Neuronal stem cell (in vitro differentiated cells): ENCODE data around the gene SMC1A.
"Not testable (repeated sequence)": the region's sequence is repeated elsewhere in the genome, so short reads cannot be mapped to it uniquely, and the experiment has no call there.

Experiments
- DNase-seq: peaks from one replicate; pipeline ENCODE4 v3.0.0-alpha.2; 2013; ENCODE audit warnings: low spot score
- H2AFZ ChIP-seq: one replicate; pipeline ENCODE4 v1.6.1; 2013; ENCODE audit warnings: mild to moderate bottlenecking, low read length, inconsistent platforms
- H2AK5ac ChIP-seq: 2 replicates; pipeline ENCODE4 v1.6.1; 2013; ENCODE audit warnings: low read depth, mild to moderate bottlenecking, inconsistent platforms, low read length, moderate library complexity, mixed read lengths
- H2BK120ac ChIP-seq: 2 replicates; pipeline ENCODE4 v1.6.1; 2013; ENCODE audit warnings: low read depth, mild to moderate bottlenecking, inconsistent platforms, low read length, moderate library complexity, mixed read lengths
- H2BK12ac ChIP-seq: one replicate; pipeline ENCODE4 v1.6.1; 2013; ENCODE audit warnings: low read length, inconsistent platforms
- H2BK15ac ChIP-seq: 2 replicates; pipeline ENCODE4 v1.6.1; 2013; ENCODE audit warnings: mild to moderate bottlenecking, low read length, inconsistent platforms, mixed read lengths
- H2BK5ac ChIP-seq: one replicate; pipeline ENCODE4 v1.6.1; 2013; ENCODE audit warnings: inconsistent platforms, mild to moderate bottlenecking, low read length, moderate library complexity
- H3K14ac ChIP-seq: one replicate; pipeline ENCODE4 v1.6.1; 2013; ENCODE audit warnings: low read length, inconsistent platforms
- H3K18ac ChIP-seq: 2 replicates; pipeline ENCODE4 v1.6.1; 2013; ENCODE audit warnings: low read length, inconsistent platforms
- H3K23ac ChIP-seq: 2 replicates; pipeline ENCODE4 v1.6.1; 2013; ENCODE audit warnings: low read depth, mild to moderate bottlenecking, mixed read lengths, low read length, inconsistent platforms; ENCODE audit not compliant: poor library complexity
- H3K27ac ChIP-seq: replicated peaks from 3 replicates; pipeline ENCODE4 v1.5.1; 2013; ENCODE audit warnings: low read length, inconsistent platforms
- H3K27me3 ChIP-seq, 3 experiments: 2 replicates each; pipeline ENCODE4 v1.6.1; 2013; ENCODE audit warnings: low read length in 3 of 3, mild to moderate bottlenecking in 2 of 3, inconsistent platforms in 1 of 3, low read depth in 1 of 3, mixed read lengths in 1 of 3, moderate library complexity in 1 of 3; ENCODE audit not compliant: control insufficient read depth in 3 of 3, insufficient read depth in 3 of 3
- H3K36me3 ChIP-seq, 2 donors: replicated peaks in 1 of 2; 2 replicates each; pipeline ENCODE4 v1.6.1; 2013; ENCODE audit warnings: low read length in 2 of 2; ENCODE audit not compliant: control insufficient read depth in 2 of 2, insufficient read depth in 2 of 2
- H3K4ac ChIP-seq: 2 replicates; pipeline ENCODE4 v1.6.1; 2013; ENCODE audit warnings: inconsistent platforms, mild to moderate bottlenecking, low read length, moderate library complexity
- H3K4me1 ChIP-seq, 2 donors: 1 replicate in 1 of 2; 2 replicates in 1 of 2; pipeline ENCODE4 v1.6.1; 2013; ENCODE audit warnings: low read length in 2 of 2, low read depth in 1 of 2; ENCODE audit not compliant: control insufficient read depth in 2 of 2, insufficient read depth in 1 of 2
- H3K4me2 ChIP-seq: one replicate; pipeline ENCODE4 v1.6.1; 2013; ENCODE audit warnings: mild to moderate bottlenecking, low read length, inconsistent platforms; ENCODE audit not compliant: insufficient read depth, poor library complexity, severe bottlenecking
- H3K4me3 ChIP-seq, 2 donors: 2 replicates each; pipeline ENCODE4 v1.5.1; 2013; ENCODE audit warnings: low read length in 2 of 2, mild to moderate bottlenecking in 2 of 2, inconsistent platforms in 1 of 2, moderate library complexity in 1 of 2
- H3K79me1 ChIP-seq: one replicate; pipeline ENCODE4 v1.6.1; 2013; ENCODE audit warnings: low read depth, mild to moderate bottlenecking, inconsistent platforms, low read length, moderate library complexity
- H3K9ac ChIP-seq: one replicate; pipeline ENCODE4 v1.6.1; 2013; ENCODE audit warnings: mild to moderate bottlenecking, low read depth, low read length, inconsistent platforms; ENCODE audit not compliant: poor library complexity
- H3K9me3 ChIP-seq, 2 donors: replicated peaks in 1 of 2; 2 replicates each; pipeline versions ENCODE3 to v1.6.1; 2013; ENCODE audit warnings: low read length in 2 of 2, mild to moderate bottlenecking in 2 of 2, inconsistent platforms in 1 of 2, low read depth in 1 of 2, mixed read lengths in 1 of 2, moderate library complexity in 1 of 2; ENCODE audit not compliant: control insufficient read depth in 2 of 2, insufficient read depth in 1 of 2
- H4K8ac ChIP-seq: one replicate; pipeline ENCODE4 v1.6.1; 2013; ENCODE audit warnings: low read depth, mild to moderate bottlenecking, inconsistent platforms, low read length, moderate library complexity
- H4K91ac ChIP-seq: one replicate; pipeline ENCODE4 v1.6.1; 2013; ENCODE audit warnings: low read length, low read depth, mild to moderate bottlenecking, inconsistent platforms; ENCODE audit not compliant: poor library complexity
- WGBS, 2 donors: extraction: QIAGEN DNeasy Blood & Tissue Kit; methylation state at CpG; one replicate each; pipeline ENCODE4 v1.1.7; 2013; ENCODE audit warnings: missing lambda C conversion rate in 2 of 2, mixed read lengths in 1 of 2; ENCODE audit not compliant: insufficient read length in 2 of 2, insufficient replicate concordance in 1 of 2; ENCODE audit errors: extremely low coverage in 2 of 2; 5-methylcytosine and 5-hydroxymethylcytosine counted together

The SMC1A gene

GRCh38 chrX:53366454-53366853 lies 56.0 kb downstream of the SMC1A start:
- H3K18ac ChIP-seq, H2AK5ac ChIP-seq, H4K8ac ChIP-seq, H3K14ac ChIP-seq, H3K79me1 ChIP-seq, H3K4me3 ChIP-seq, H3K27ac ChIP-seq, H2BK12ac ChIP-seq, H2BK5ac ChIP-seq, H3K9ac ChIP-seq, H2BK15ac ChIP-seq, DNase-seq, H3K23ac ChIP-seq, H3K4me1 ChIP-seq, H4K91ac ChIP-seq, H2AFZ ChIP-seq, H2BK120ac ChIP-seq, H3K27me3 ChIP-seq, H3K9me3 ChIP-seq, H3K4ac ChIP-seq, H3K36me3 ChIP-seq, H3K4me2 ChIP-seq: not testable (repeated sequence)
- no CpG with 5 or more reads among the region's 1 CpG for WGBS, 2 donors

- H3K9ac ChIP-seq: no peak overlapping the region
- no peak overlapping the region for H3K23ac ChIP-seq
Observed at GRCh38 chrX:53362449-53362848, 60.0 kb downstream of the SMC1A start.

GRCh38 chrX:53357799-53358530 lies 64.5 kb downstream of the SMC1A start:
- no peak overlapping the region for H3K4me3 ChIP-seq
- WGBS, 2 donors: no CpG with 5 or more reads among the region's 8 CpGs
- no peak overlapping the region for H3K27ac ChIP-seq
- H3K4ac ChIP-seq: no peak overlapping the region
- H3K18ac ChIP-seq: no peak overlapping the region
- no peaks in the 10 kb centered on the region for H3K4me1 ChIP-seq
- peak; percentile 3 for DNase-seq
- no peak overlapping the region for H2BK12ac ChIP-seq
- H3K9ac ChIP-seq: no peak overlapping the region
- no peaks in the 10 kb centered on the region for H3K79me1 ChIP-seq
- H3K36me3 ChIP-seq: peaks cover under 1 to 3% of the 10 kb centered on the region in 2 donors
- H3K23ac ChIP-seq: no peak overlapping the region
- no peak overlapping the region for H4K8ac ChIP-seq
- H3K9me3 ChIP-seq: no peaks in the 10 kb centered on the region
- no peak overlapping the region for H2BK5ac ChIP-seq
- no peaks in the 10 kb centered on the region for H3K27me3 ChIP-seq
- no peak overlapping the region for H2AFZ ChIP-seq
- H2BK15ac ChIP-seq: no peak overlapping the region
- H3K14ac ChIP-seq: no peak overlapping the region
- H4K91ac ChIP-seq: no peak overlapping the region
- H2BK120ac ChIP-seq: no peak overlapping the region
- no peak overlapping the region for H3K4me2 ChIP-seq
- no peak overlapping the region for H2AK5ac ChIP-seq

More at GRCh38 chrX:53362449-53362848, 60.0 kb downstream of the SMC1A start:
- no peak overlapping the region for H3K4me2 ChIP-seq
- WGBS, 2 donors: no CpG with 5 or more reads among the region's 2 CpGs
- no peak overlapping the region for H2BK12ac ChIP-seq
- no peak overlapping the region for H2BK5ac ChIP-seq
- no peak overlapping the region for H3K4me3 ChIP-seq
- H3K4me1 ChIP-seq: no peaks in the 10 kb centered on the region
- peaks cover 2 to 3% of the 10 kb centered on the region in 2 donors for H3K36me3 ChIP-seq
- DNase-seq: no peak
- no peak overlapping the region for H3K27ac ChIP-seq
- H3K27me3 ChIP-seq: no peaks in the 10 kb centered on the region
- H2AFZ ChIP-seq: no peak overlapping the region
- no peak overlapping the region for H3K18ac ChIP-seq
- no peaks in the 10 kb centered on the region for H3K9me3 ChIP-seq
- H2AK5ac ChIP-seq: no peak overlapping the region
- H3K4ac ChIP-seq: no peak overlapping the region
- H2BK15ac ChIP-seq: no peak overlapping the region
- H4K8ac ChIP-seq: no peak overlapping the region
- no peaks in the 10 kb centered on the region for H3K79me1 ChIP-seq
- H2BK120ac ChIP-seq: no peak overlapping the region
- no peak overlapping the region for H3K14ac ChIP-seq
- H4K91ac ChIP-seq: no peak overlapping the region

GRCh38 chrX:53356186-53356585 lies 66.3 kb downstream of the SMC1A start:
- Histone ChIP-seq H3K79me1 (no peaks in the 10 kb centered on the region), H2AFZ (no peak overlapping the region), H3K4me3 (no peak overlapping the region), H3K23ac (no peak overlapping the region), H2BK15ac (no peak overlapping the region), H4K8ac (no peak overlapping the region), H2AK5ac (no peak overlapping the region), H3K4me1 (no peaks in the 10 kb centered on the region), H3K36me3 (no peaks in the 10 kb centered on the region), H2BK12ac (no peak overlapping the region), H3K4ac (no peak overlapping the region), H2BK5ac (no peak overlapping the region), H3K27ac (no peak overlapping the region), H3K9ac (no peak overlapping the region), H3K18ac (no peak overlapping the region), H3K9me3 (no peaks in the 10 kb centered on the region), H3K14ac (no peak overlapping the region), H3K4me2 (no peak overlapping the region), H3K27me3 (no peaks in the 10 kb centered on the region), H2BK120ac (no peak overlapping the region), H4K91ac (no peak overlapping the region)
- WGBS, 2 donors: no CpG with 5 or more reads among the region's 14 CpGs
- DNase-seq: no peak
